H1 (cell line): ENCODE data around the gene NFKBIZ. TPM values are rescaled to one million over a fixed set of nuclear protein-coding genes. Genes with fewer than 3 reads are reported as not detected.

Experiments used
- CTCF ChIA-PET: fragments of 300-600 bp; sonication (Branson Sonifier 250); formaldehyde crosslinking; loops from one replicate; lab custom pipeline; 2021; ENCODE audit not compliant: partially characterized antibody; lab: Charles Lee
- POLR2A ChIA-PET: fragments of 300-600 bp; sonication (Branson Sonifier 250); formaldehyde crosslinking; loops from one replicate; lab custom pipeline; 2021; ENCODE audit warnings: inconsistent platforms; ENCODE audit not compliant: partially characterized antibody; lab: Charles Lee
- DNase-seq, 2 experiments: peaks; one replicate each; pipeline versions ENCODE4 v3.0.0 to v3.0.0-alpha.2; 2010 to 2022; ENCODE audit warnings: low spot score in 2 of 2, low read depth in 1 of 2, mixed read lengths in 1 of 2
- FAIRE-seq: peaks from 2 replicates; lab custom pipeline; 2011; peaks lifted over from hg19 to GRCh38; lab: Jason Lieb, UNC
- H2AFZ ChIP-seq: 2 replicates; pipeline ENCODE4 v1.8.1; 2012; ENCODE audit warnings: low read length, inconsistent platforms
- H2AK5ac ChIP-seq: 2 replicates; pipeline ENCODE4 v1.6.1; 2013; ENCODE audit warnings: low read depth, low read length
- H2BK120ac ChIP-seq: replicated peaks from 2 replicates; pipeline ENCODE3; 2013; ENCODE audit warnings: low read depth, low read length, inconsistent platforms
- H2BK12ac ChIP-seq: 2 replicates; pipeline ENCODE4 v1.6.1; 2013; ENCODE audit warnings: low read depth, low read length
- H2BK15ac ChIP-seq: 2 replicates; pipeline ENCODE4 v1.6.1; 2013; ENCODE audit warnings: low read length
- H2BK20ac ChIP-seq: 2 replicates; pipeline ENCODE4 v1.6.1; 2013; ENCODE audit warnings: low read length
- H2BK5ac ChIP-seq: 2 replicates; pipeline ENCODE4 v1.6.1; 2013; ENCODE audit warnings: low read depth, low read length
- H3K14ac ChIP-seq: 2 replicates; pipeline ENCODE4 v1.6.1; 2013; ENCODE audit warnings: inconsistent platforms; ENCODE audit not compliant: insufficient read length
- H3K18ac ChIP-seq: 2 replicates; pipeline ENCODE4 v1.6.1; 2013; ENCODE audit warnings: low read length; ENCODE audit errors: extremely low read depth
- H3K23ac ChIP-seq: 2 replicates; pipeline ENCODE4 v1.6.1; 2013; ENCODE audit warnings: inconsistent platforms; ENCODE audit not compliant: insufficient read length
- H3K23me2 ChIP-seq: 2 replicates; pipeline ENCODE4 v1.6.1; 2013; ENCODE audit warnings: low read depth, low read length
- H3K27ac ChIP-seq: 2 replicates; pipeline ENCODE4 v1.6.1; 2011; ENCODE audit warnings: low read depth, low read length, inconsistent platforms
- H3K27me3 ChIP-seq, 4 experiments: replicated peaks in 1 of 4; 1 replicate in 1 of 4; 2 replicates in 3 of 4; pipeline versions ENCODE4 v1.6.1 to v1.8.1; 2011 to 2013; ENCODE audit warnings: low read length in 3 of 4, mild to moderate bottlenecking in 3 of 4, inconsistent platforms in 2 of 4, mixed read lengths in 2 of 4, moderate library complexity in 1 of 4; ENCODE audit not compliant: control insufficient read depth in 3 of 4, insufficient read depth in 3 of 4; ENCODE audit errors: extremely low read depth in 1 of 4
- H3K36me3 ChIP-seq, 4 experiments: 2 replicates each; pipeline versions ENCODE4 v1.6.1 to v1.8.1; 2011 to 2013; ENCODE audit warnings: mild to moderate bottlenecking in 4 of 4, low read length in 3 of 4, moderate library complexity in 2 of 4, control low read depth in 1 of 4, inconsistent platforms in 1 of 4; ENCODE audit not compliant: insufficient read depth in 4 of 4, control insufficient read depth in 2 of 4
- H3K4ac ChIP-seq: replicated peaks from 2 replicates; pipeline ENCODE3; 2013; ENCODE audit warnings: low read length, low read depth, mixed read lengths, inconsistent platforms; ENCODE audit not compliant: insufficient read length
- H3K4me1 ChIP-seq, 4 experiments: replicated peaks in 1 of 4; 1 replicate in 1 of 4; 2 replicates in 3 of 4; pipeline versions ENCODE4 v1.6.1 to v1.8.1; 2011 to 2013; ENCODE audit warnings: low read length in 3 of 4, inconsistent platforms in 2 of 4, mixed read lengths in 1 of 4; ENCODE audit not compliant: insufficient read depth in 4 of 4, control insufficient read depth in 3 of 4
- H3K4me2 ChIP-seq, 2 experiments: 2 replicates each; pipeline versions ENCODE4 v1.6.1 to v1.8.1; 2011 to 2013; ENCODE audit warnings: low read depth in 2 of 2, low read length in 2 of 2, control low read depth in 1 of 2, inconsistent platforms in 1 of 2, mild to moderate bottlenecking in 1 of 2; ENCODE audit not compliant: insufficient read depth in 1 of 2
- H3K4me3 ChIP-seq, 4 experiments: fragments of 200-600, 300-600 bp in 1 of 4; sonication (generic), shearing (Covaris generic), sonication (Bioruptor Twin) in 1 of 4; 2 replicates each; pipeline versions ENCODE4 v1.5.1 to v1.8.1; 2011 to 2016; ENCODE audit warnings: low read length in 4 of 4, low read depth in 3 of 4, control low read depth in 2 of 4, inconsistent platforms in 2 of 4, mild to moderate bottlenecking in 2 of 4, mixed read lengths in 1 of 4, moderate library complexity in 1 of 4; ENCODE audit not compliant: insufficient read depth in 2 of 4; ENCODE audit errors: extremely low read depth in 1 of 4
- H3K56ac ChIP-seq: replicated peaks from 2 replicates; pipeline ENCODE3; 2013; ENCODE audit warnings: low read depth, mild to moderate bottlenecking, mixed read lengths, low read length, inconsistent platforms; ENCODE audit not compliant: insufficient read length
- H3K79me1 ChIP-seq: 2 replicates; pipeline ENCODE4 v1.6.1; 2013; ENCODE audit warnings: low read depth, low read length, control low read depth
- H3K79me2 ChIP-seq, 2 experiments: 2 replicates each; pipeline versions ENCODE4 v1.6.1 to v1.8.1; 2012 to 2013; ENCODE audit warnings: low read length in 2 of 2, mild to moderate bottlenecking in 2 of 2, inconsistent platforms in 1 of 2; ENCODE audit not compliant: insufficient read depth in 2 of 2, control insufficient read depth in 1 of 2
- H3K9ac ChIP-seq, 4 experiments: replicated peaks in 1 of 4; 1 replicate in 1 of 4; 2 replicates in 3 of 4; pipeline versions ENCODE4 v1.6.1 to v1.8.1; 2011 to 2013; ENCODE audit warnings: low read depth in 3 of 4, low read length in 3 of 4, control low read depth in 2 of 4, mild to moderate bottlenecking in 2 of 4, moderate library complexity in 2 of 4, inconsistent platforms in 1 of 4; ENCODE audit errors: extremely low read depth in 1 of 4
- H3K9me3 ChIP-seq, 2 experiments: 2 replicates each; pipeline versions ENCODE4 v1.6.1 to v1.8.1; 2012 to 2013; ENCODE audit warnings: mild to moderate bottlenecking in 2 of 2, moderate library complexity in 2 of 2, control low read depth in 1 of 2, inconsistent platforms in 1 of 2, low read depth in 1 of 2, low read length in 1 of 2, mixed read lengths in 1 of 2; ENCODE audit not compliant: insufficient read depth in 2 of 2
- H4K20me1 ChIP-seq, 2 experiments: replicated peaks in 1 of 2; 2 replicates each; pipeline versions ENCODE3 to v1.8.1; 2011 to 2013; ENCODE audit warnings: inconsistent platforms in 2 of 2, low read length in 2 of 2, mild to moderate bottlenecking in 1 of 2; ENCODE audit not compliant: insufficient read depth in 2 of 2, control insufficient read depth in 1 of 2
- H4K5ac ChIP-seq: 2 replicates; pipeline ENCODE4 v1.6.1; 2013; ENCODE audit warnings: low read length, low read depth, mixed read lengths, inconsistent platforms; ENCODE audit not compliant: insufficient read length
- H4K8ac ChIP-seq: 2 replicates; pipeline ENCODE4 v1.8.0; 2013; ENCODE audit warnings: mild to moderate bottlenecking, moderate library complexity, low read length, inconsistent platforms; ENCODE audit not compliant: insufficient read depth; ENCODE audit errors: extremely low read depth
- H4K91ac ChIP-seq: replicated peaks from 2 replicates; pipeline ENCODE3; 2013; ENCODE audit warnings: low read length, mixed read lengths, inconsistent platforms; ENCODE audit not compliant: insufficient read length
- CBX8 ChIP-seq: fragments of 300-800, 300-1000 bp; sonication (generic); IDR thresholded peaks from 2 replicates; pipeline ENCODE4 v1.7.1; 2016; ENCODE audit warnings: low read depth, low read length, borderline replicate concordance
- WGBS, 2 experiments: shearing (Covaris generic) in 1 of 2; methylation state at CpG; one replicate each; pipeline versions ENCODE4 v1.1.6 to v1.1.7; 2013 to 2015; ENCODE audit warnings: low lambda C conversion rate in 2 of 2, mixed read lengths in 2 of 2, inconsistent platforms in 1 of 2, low coverage in 1 of 2, missing lambda C conversion rate in 1 of 2; ENCODE audit not compliant: insufficient replicate concordance in 2 of 2, insufficient coverage in 1 of 2, insufficient read length in 1 of 2; ENCODE audit errors: extremely low coverage in 1 of 2, missing lambda C conversion rate in 1 of 2; 5-methylcytosine and 5-hydroxymethylcytosine counted together
- polyA plus RNA-seq, 7 experiments: library from polyadenylated mRNA; depleted of rRNA in 3 of 7; stranded (reverse) in 5 of 7; unstranded in 2 of 7; fragments of >200 nt in 5 of 7; fragments of 200-250 nt in 2 of 7; gene quantifications; 1 replicate in 5 of 7; 2 replicates in 1 of 7; 4 replicates in 1 of 7; pipeline versions ENCODE4 v1.2.1 to v1.2.3, GENCODE V29; 2011 to 2013; ENCODE audit warnings: missing spikeins in 2 of 7, mixed read lengths in 2 of 7
- total RNA-seq: library from RNA; stranded (reverse); fragmentation: NEBNext Ultra II Directional; extraction: Animal tissue kit (Norgen Biotek cat#: 25700); gene quantifications from 2 replicates; pipeline ENCODE4 v1.2.1, GENCODE V29; 2021
- TF ChIP-seq, protein P1 (sequence below), 3 experiments: IDR thresholded peaks; 1 replicate in 2 of 3; 2 replicates in 1 of 3; pipeline versions ENCODE4 v1.5.1 to v1.6.1; 2011; ENCODE audit warnings: low read length in 3 of 3, mild to moderate bottlenecking in 3 of 3, inconsistent platforms in 2 of 3, low read depth in 1 of 3, moderate library complexity in 1 of 3; ENCODE audit not compliant: insufficient read depth in 1 of 3; ENCODE audit errors: control extremely low read depth in 1 of 3

Gene NFKBIZ
- total and polyA plus RNA-seq, 2 of the 8 experiments (the other 6 are each of a cell fraction or from before 2014, with no cell fraction given), result 7.2 to 24.5 TPM

DNA sequence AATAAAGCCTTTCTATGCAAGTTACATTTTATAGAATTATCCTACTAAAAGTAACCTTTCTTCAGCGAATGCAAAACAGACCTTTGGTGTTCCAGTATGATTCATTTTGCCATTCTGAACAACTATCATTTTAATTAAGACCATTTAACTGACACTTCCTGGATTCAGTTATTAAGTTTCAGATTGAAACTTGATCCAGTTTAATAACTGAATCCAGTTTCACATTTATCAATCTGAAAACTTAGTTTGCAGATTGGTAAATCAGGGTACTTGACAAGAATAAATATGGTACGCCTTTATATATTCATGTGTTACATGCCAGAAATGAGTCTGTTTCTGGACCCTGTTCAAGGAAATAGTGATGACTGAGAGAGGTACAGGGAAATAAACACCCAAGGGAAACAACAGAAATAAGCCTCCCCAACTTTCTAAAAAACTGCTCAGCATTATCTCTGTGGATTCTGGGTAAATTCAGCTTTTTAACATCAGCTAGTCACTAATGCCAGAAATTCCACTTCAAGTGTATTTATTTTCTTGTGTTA is 23.3 kb upstream of the NFKBIZ start:
- Histone ChIP-seq H3K9ac (no peak overlapping the region), H3K56ac (no peak overlapping the region), H4K5ac (no peak overlapping the region), H3K4me3 (no peak overlapping the region), H2BK12ac (no peak overlapping the region), H3K4ac (no peak overlapping the region), H3K23ac (no peak overlapping the region), H3K18ac (no peak overlapping the region), H2BK5ac (no peak overlapping the region), H4K91ac (no peak overlapping the region), H3K4me2 (no peak overlapping the region), H3K36me3 (peaks cover 0 to 11% (median 2%) of the 10 kb centered on the region in 4 experiments; a peak in 3 of 8 replicates), H2BK120ac (no peak overlapping the region), H3K14ac (no peak overlapping the region), H3K9me3 (no peaks in the 10 kb centered on the region), H3K27me3 (no peaks in the 10 kb centered on the region), H3K79me1 (no peaks in the 10 kb centered on the region; the same call in 1 of the 2 replicates), H3K4me1 (peaks cover 0 to 8% (median 4%) of the 10 kb centered on the region in 4 experiments; a peak in 5 of 7 replicates), H3K27ac (no peak overlapping the region), H4K20me1 (no peaks in the 10 kb centered on the region), H3K23me2 (no peaks in the 10 kb centered on the region), H2BK15ac (no peak overlapping the region), H4K8ac (no peak overlapping the region), H2AFZ (no peak overlapping the region), H3K79me2 (no peaks in the 10 kb centered on the region), H2AK5ac (no peak overlapping the region), H2BK20ac (no peak overlapping the region)
- POLR2A ChIA-PET, result interaction anchor here (2.4 to 3.0 kb wide), 2 partner anchors 23 to 26 kb away, joined by 5 to 23 read pairs; partner anchors contain the start of gene NFKBIZ
- CTCF ChIA-PET, result interaction anchor here (0.6 to 0.9 kb wide), 2 partner anchors 24 to 1841 kb away, joined by 4 to 6 read pairs; no protein-coding TSS in a partner anchor
- no peak for FAIRE-seq
- 86% methylated on average over 2 of the region's 2 CpGs; no CpG with 5 or more reads in 1 of the 2 experiments for WGBS, 2 experiments
- TF ChIP-seq, protein P1, sequence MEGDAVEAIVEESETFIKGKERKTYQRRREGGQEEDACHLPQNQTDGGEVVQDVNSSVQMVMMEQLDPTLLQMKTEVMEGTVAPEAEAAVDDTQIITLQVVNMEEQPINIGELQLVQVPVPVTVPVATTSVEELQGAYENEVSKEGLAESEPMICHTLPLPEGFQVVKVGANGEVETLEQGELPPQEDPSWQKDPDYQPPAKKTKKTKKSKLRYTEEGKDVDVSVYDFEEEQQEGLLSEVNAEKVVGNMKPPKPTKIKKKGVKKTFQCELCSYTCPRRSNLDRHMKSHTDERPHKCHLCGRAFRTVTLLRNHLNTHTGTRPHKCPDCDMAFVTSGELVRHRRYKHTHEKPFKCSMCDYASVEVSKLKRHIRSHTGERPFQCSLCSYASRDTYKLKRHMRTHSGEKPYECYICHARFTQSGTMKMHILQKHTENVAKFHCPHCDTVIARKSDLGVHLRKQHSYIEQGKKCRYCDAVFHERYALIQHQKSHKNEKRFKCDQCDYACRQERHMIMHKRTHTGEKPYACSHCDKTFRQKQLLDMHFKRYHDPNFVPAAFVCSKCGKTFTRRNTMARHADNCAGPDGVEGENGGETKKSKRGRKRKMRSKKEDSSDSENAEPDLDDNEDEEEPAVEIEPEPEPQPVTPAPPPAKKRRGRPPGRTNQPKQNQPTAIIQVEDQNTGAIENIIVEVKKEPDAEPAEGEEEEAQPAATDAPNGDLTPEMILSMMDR (IDR thresholded peaks at IDR 0.05; ENCODE audit: control extremely low read depth in 1 of 3, insufficient read depth in 1 of 3, low read depth in 1 of 3, low read length in 3 of 3), result no peak
- TF ChIP-seq CBX8, result no peak
- no peak for DNase-seq
